Mesendoderm (in vitro differentiated cells): Measurements from ENCODE around the gene TNFSF11.
A peak's percentile ranks its signal among the peaks of the same experiment; 100 is the strongest.

Source experiments
- DNase-seq: peaks from one replicate; pipeline ENCODE4 v3.0.0; 2013
- H2AK5ac ChIP-seq: 2 replicates; pipeline ENCODE4 v1.6.1; 2013; ENCODE audit warnings: low read length, inconsistent platforms
- H2BK120ac ChIP-seq: 2 replicates; pipeline ENCODE4 v1.6.1; 2013; ENCODE audit warnings: low read depth, mild to moderate bottlenecking, low read length, moderate library complexity, mixed read lengths
- H2BK15ac ChIP-seq: replicated peaks from 2 replicates; pipeline ENCODE4 v1.6.1; 2013; ENCODE audit warnings: low read depth, mild to moderate bottlenecking, moderate library complexity
- H2BK5ac ChIP-seq: 2 replicates; pipeline ENCODE4 v1.6.1; 2013; ENCODE audit warnings: low read length, inconsistent platforms
- H3K18ac ChIP-seq: 2 replicates; pipeline ENCODE4 v1.6.1; 2013; ENCODE audit warnings: mild to moderate bottlenecking, low read length, mixed read lengths
- H3K23ac ChIP-seq: one replicate; pipeline ENCODE4 v1.6.1; 2013; ENCODE audit warnings: low read length
- H3K27ac ChIP-seq: 2 replicates; pipeline ENCODE4 v1.5.1; 2013; ENCODE audit warnings: low read depth, mild to moderate bottlenecking, inconsistent platforms, low read length, moderate library complexity
- H3K27me3 ChIP-seq: 2 replicates; pipeline ENCODE4 v1.6.1; 2013; ENCODE audit warnings: low read length, control low read depth, mild to moderate bottlenecking, inconsistent platforms; ENCODE audit not compliant: insufficient read depth, poor library complexity
- H3K36me3 ChIP-seq: 2 replicates; pipeline ENCODE4 v1.6.1; 2013; ENCODE audit warnings: low read length, inconsistent platforms; ENCODE audit not compliant: control insufficient read depth, insufficient read depth
- H3K4ac ChIP-seq: one replicate; pipeline ENCODE4 v1.6.1; 2013; ENCODE audit warnings: low read depth, mild to moderate bottlenecking, low read length, moderate library complexity
- H3K4me1 ChIP-seq: 2 replicates; pipeline ENCODE4 v1.6.1; 2013; ENCODE audit warnings: low read depth, low read length, inconsistent platforms; ENCODE audit not compliant: control insufficient read depth
- H3K4me2 ChIP-seq: 2 replicates; pipeline ENCODE4 v1.6.1; 2013; ENCODE audit warnings: low read length
- H3K4me3 ChIP-seq: 2 replicates; pipeline ENCODE4 v1.5.1; 2013; ENCODE audit warnings: mild to moderate bottlenecking, low read length
- H3K56ac ChIP-seq: one replicate; pipeline ENCODE4 v1.6.1; 2013; ENCODE audit warnings: low read length
- H3K79me1 ChIP-seq: 2 replicates; pipeline ENCODE4 v1.6.1; 2013; ENCODE audit warnings: low read length, inconsistent platforms
- H3K79me2 ChIP-seq: 2 replicates; pipeline ENCODE4 v1.6.1; 2013; ENCODE audit warnings: mild to moderate bottlenecking, low read length; ENCODE audit not compliant: control insufficient read depth, insufficient read depth
- H3K9ac ChIP-seq: 2 replicates; pipeline ENCODE4 v1.6.1; 2013; ENCODE audit warnings: low read length, inconsistent platforms
- H4K5ac ChIP-seq: one replicate; pipeline ENCODE4 v1.6.1; 2013; ENCODE audit warnings: low read length
- H4K8ac ChIP-seq: one replicate; pipeline ENCODE4 v1.6.1; 2013; ENCODE audit warnings: low read depth, mild to moderate bottlenecking, control low read depth, low read length, moderate library complexity
- WGBS: extraction: QIAGEN DNeasy Blood & Tissue Kit; methylation state at CpG from one replicate; pipeline ENCODE4 v1.1.7; 2013; ENCODE audit warnings: low lambda C conversion rate, missing lambda C conversion rate; ENCODE audit not compliant: insufficient coverage; ENCODE audit errors: extremely low coverage; 5-methylcytosine and 5-hydroxymethylcytosine counted together

TNFSF11 gene

DNA sequence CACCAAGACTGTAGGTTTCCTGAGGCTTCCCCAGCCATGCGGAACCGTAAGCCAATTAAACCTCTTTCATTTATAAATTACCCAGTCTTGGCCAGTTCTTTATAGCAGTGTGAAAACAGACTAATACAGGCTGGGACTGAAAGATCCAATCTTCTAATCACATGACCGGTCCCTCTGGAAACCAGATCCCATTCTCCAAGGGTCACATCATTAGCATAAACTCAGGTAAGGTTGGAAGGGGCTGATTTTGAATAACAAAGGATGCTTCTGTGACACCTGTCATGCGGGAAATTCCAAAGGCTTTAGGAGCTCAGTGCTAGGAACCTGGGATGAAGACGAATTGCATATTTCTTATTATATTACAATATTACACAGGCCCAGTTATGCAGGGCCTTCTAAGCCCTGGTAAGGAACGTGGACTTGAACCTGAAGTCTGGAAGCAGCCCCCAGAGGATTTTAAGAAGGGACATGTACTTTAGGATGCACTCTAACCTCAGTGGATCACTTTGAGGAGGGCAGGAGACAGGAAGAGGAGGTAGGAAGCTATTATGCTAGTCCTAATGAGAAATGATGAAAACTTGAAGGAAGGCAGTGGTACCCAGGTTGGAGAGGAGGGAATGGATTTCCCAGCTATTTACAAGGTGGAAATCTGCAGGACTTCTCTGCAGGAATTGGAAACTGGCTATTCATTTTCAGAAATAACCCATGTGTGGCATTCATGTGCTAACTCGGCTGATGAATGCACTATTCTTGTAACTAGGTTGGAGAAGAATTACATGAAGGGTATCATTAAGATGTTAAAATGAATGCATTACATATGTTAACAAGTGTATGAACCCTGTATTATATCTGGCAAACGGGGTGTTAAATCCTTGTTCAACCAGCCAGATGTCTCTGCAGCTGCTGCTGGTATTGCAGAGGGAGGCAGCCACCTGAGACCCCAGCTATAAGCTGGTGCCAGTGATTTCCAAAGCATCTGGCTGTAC lies 19.3 kb downstream of the TNFSF11 start:
- Histone ChIP-seq H3K4me3 (no peak overlapping the region), H2BK5ac (no peak overlapping the region)

DNA sequence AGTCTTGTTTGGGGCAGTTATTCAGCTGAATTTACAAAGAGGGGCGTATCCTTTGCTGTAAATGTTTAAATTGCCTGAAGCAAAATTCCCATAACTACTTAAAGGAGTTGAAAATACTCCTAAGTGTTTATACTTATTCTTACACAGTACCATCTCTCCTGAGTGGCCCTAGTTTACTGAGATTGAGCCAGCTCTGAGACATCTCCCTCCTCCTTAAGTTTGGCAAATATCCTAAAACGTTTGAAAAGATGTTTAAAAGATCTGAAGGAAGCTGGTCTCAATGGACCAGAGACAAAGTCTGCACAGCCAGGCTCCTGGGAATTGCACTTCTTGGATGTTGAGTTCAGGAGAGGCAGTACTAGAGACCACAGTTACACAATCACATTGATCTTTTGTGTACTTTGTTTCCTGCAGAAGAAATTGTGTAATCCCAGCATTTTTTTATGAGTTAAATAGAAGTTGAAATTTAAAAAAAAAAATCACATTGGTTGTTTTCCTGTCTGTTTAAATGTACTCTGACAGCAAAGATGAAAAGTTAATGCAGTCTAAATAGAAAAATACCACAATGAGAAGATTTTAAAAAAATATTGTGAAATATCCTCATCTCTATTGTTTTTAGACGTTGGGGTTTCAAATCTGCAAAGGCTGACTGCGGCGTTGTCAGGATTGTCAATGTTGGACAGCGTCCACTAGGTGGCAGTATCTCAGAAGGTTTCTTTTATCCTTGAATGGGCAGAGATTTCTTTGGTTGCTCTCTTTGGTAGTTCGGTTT lies 20.7 kb downstream of the TNFSF11 start:
- H3K56ac ChIP-seq: no peak overlapping the region
- no peak overlapping the region for H2AK5ac ChIP-seq
- no CpG with 5 or more reads among the region's 7 CpGs for WGBS
- no peak overlapping the region for H2BK15ac ChIP-seq
- no peak overlapping the region for H3K4me2 ChIP-seq
- H3K9ac ChIP-seq: no peak overlapping the region
- no peak overlapping the region for H4K8ac ChIP-seq
- H3K79me2 ChIP-seq: no peaks in the 10 kb centered on the region
- H3K4ac ChIP-seq: no peak overlapping the region
- DNase-seq: peak; percentile 71
- H2BK5ac ChIP-seq: no peak overlapping the region
- no peak overlapping the region for H3K23ac ChIP-seq
- H3K36me3 ChIP-seq: no peaks in the 10 kb centered on the region
- H3K4me3 ChIP-seq: no peak overlapping the region
- no peak overlapping the region for H3K27ac ChIP-seq
- no peak overlapping the region for H3K18ac ChIP-seq
- no peaks in the 10 kb centered on the region for H3K4me1 ChIP-seq
- no peak overlapping the region for H2BK120ac ChIP-seq
- H3K79me1 ChIP-seq: no peaks in the 10 kb centered on the region
- no peaks in the 10 kb centered on the region for H3K27me3 ChIP-seq
- H4K5ac ChIP-seq: no peak overlapping the region

More for the DNA sequence above, 19.3 kb downstream of the TNFSF11 start:
- no peak overlapping the region for H3K18ac ChIP-seq
- no peak overlapping the region for H2AK5ac ChIP-seq
- H3K27me3 ChIP-seq: no peaks in the 10 kb centered on the region
- no peaks in the 10 kb centered on the region for H3K79me2 ChIP-seq
- H2BK15ac ChIP-seq: no peak overlapping the region
- H3K4ac ChIP-seq: no peak overlapping the region
- no peak overlapping the region for H3K9ac ChIP-seq
- no peaks in the 10 kb centered on the region for H3K79me1 ChIP-seq
- no peak overlapping the region for H2BK120ac ChIP-seq
- peak; percentile 26 for DNase-seq
- H3K56ac ChIP-seq: no peak overlapping the region
- H3K36me3 ChIP-seq: no peaks in the 10 kb centered on the region
- no peak overlapping the region for H3K23ac ChIP-seq
- no peak overlapping the region for H4K5ac ChIP-seq
- H3K4me2 ChIP-seq: no peak overlapping the region
- no peak overlapping the region for H4K8ac ChIP-seq
- H3K27ac ChIP-seq: no peak overlapping the region
- no CpG with 5 or more reads among the region's 8 CpGs for WGBS
- no peaks in the 10 kb centered on the region for H3K4me1 ChIP-seq

DNA sequence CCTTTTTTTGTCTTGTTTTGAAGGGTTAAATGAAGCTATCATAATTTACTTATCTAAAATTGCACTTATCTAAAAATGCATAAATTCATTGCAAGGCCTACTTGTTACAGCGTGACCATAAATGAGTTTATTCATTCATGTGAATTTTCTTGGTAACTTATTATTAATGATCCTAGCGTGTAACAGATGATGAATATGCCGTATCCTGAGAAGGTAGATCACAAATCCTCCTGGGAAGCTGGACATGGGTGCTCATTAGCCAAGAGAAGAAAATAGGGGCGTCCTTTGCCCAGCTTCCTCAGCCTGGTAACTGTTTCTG lies 21.3 kb downstream of the TNFSF11 start:
- DNase-seq: no peak
- no CpG with 5 or more reads among the region's 4 CpGs for WGBS
- Histone ChIP-seq H3K27me3 (no peaks in the 10 kb centered on the region), H3K79me2 (no peaks in the 10 kb centered on the region), H2BK120ac (no peak overlapping the region), H4K8ac (no peak overlapping the region), H3K56ac (no peak overlapping the region), H3K79me1 (no peaks in the 10 kb centered on the region), H3K4me2 (no peak overlapping the region), H3K4me1 (no peaks in the 10 kb centered on the region), H3K9ac (no peak overlapping the region), H3K18ac (peak overlapping the region; percentile 85), H2BK5ac (no peak overlapping the region), H3K4me3 (no peak overlapping the region), H3K27ac (no peak overlapping the region), H2BK15ac (no peak overlapping the region), H3K36me3 (no peaks in the 10 kb centered on the region), H3K23ac (no peak overlapping the region), H3K4ac (peak overlapping the region; percentile 84), H2AK5ac (no peak overlapping the region), H4K5ac (no peak overlapping the region)

DNA sequence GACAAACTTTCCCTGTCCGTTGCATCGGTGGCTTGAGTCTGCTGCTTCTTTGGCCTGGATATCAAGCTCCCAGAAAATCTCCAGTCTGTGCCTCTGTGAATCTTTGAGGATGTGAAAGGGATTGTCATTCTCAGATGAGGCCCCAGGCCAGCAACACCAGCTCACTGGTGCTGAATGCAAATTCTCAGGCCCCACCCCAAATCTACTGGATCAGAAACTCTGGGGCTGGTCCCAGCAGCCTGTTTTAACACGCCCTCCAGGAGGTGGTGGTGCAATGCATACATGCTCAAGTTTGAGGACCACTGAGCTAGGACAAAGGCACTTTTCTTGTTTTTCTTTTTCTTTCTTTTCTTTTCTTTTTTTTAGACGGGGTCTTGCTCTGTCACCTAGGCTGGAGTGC lies 23.6 kb downstream of the TNFSF11 start:
- Histone ChIP-seq H2BK120ac (no peak overlapping the region), H4K5ac (no peak overlapping the region), H4K8ac (no peak overlapping the region), H3K4me1 (no peaks in the 10 kb centered on the region), H2BK5ac (no peak overlapping the region), H3K9ac (no peak overlapping the region), H3K36me3 (no peaks in the 10 kb centered on the region), H3K23ac (peak overlapping the region; percentile 12), H3K18ac (peak overlapping the region; percentile 60), H3K79me2 (no peaks in the 10 kb centered on the region), H3K27ac (no peak overlapping the region), H3K56ac (no peak overlapping the region), H3K27me3 (no peaks in the 10 kb centered on the region), H3K79me1 (no peaks in the 10 kb centered on the region), H2BK15ac (no peak overlapping the region), H3K4me2 (no peak overlapping the region), H2AK5ac (no peak overlapping the region), H3K4ac (no peak overlapping the region), H3K4me3 (no peak overlapping the region)
- WGBS: no CpG with 5 or more reads among the region's 4 CpGs
- peak; percentile 14 for DNase-seq

DNA sequence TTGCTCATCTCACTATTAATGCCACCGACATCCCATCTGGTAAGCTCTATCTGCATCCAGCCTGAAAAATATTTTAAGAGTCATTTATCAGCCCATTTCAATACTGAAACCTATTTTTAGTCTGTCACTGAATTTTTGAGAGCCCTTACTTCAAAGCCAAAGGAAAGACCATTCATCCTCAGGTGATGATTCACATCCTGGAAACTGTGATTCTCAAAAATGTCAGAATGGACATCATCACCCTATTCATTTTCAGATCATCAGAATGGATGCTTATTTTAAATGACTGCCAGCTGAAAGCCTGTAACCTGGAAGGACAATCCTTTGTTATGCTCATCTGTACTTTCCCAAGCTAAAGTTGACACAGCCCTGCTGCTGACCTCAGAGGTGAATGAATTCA lies 27.0 kb downstream of the TNFSF11 start:
- Histone ChIP-seq H2BK15ac (peak overlapping the region; percentile 39), H3K36me3 (no peaks in the 10 kb centered on the region), H4K8ac (no peak overlapping the region), H3K79me2 (no peaks in the 10 kb centered on the region), H2BK5ac (no peak overlapping the region), H3K56ac (no peak overlapping the region), H3K4ac (no peak overlapping the region), H3K27me3 (no peaks in the 10 kb centered on the region), H3K4me1 (no peaks in the 10 kb centered on the region), H3K4me2 (no peak overlapping the region), H2AK5ac (no peak overlapping the region), H3K9ac (no peak overlapping the region), H3K27ac (no peak overlapping the region), H4K5ac (no peak overlapping the region), H3K4me3 (no peak overlapping the region), H3K23ac (no peak overlapping the region), H3K18ac (no peak overlapping the region), H2BK120ac (no peak overlapping the region), H3K79me1 (no peaks in the 10 kb centered on the region)
- no CpG with 5 or more reads among the region's 1 CpG for WGBS
- DNase-seq: no peak
